ENCODE results near the gene ZNF141. TPM values are rescaled to one million over a fixed set of nuclear protein-coding genes. Genes with fewer than 3 reads are reported as not detected.

The ZNF141 gene
- total and polyA plus RNA-seq, 10 of the 15 experiments (the other 5 are each of a cell fraction or from before 2014, with no cell fraction given) = 3.9 to 25.2 (median 10.6) TPM

DNA sequence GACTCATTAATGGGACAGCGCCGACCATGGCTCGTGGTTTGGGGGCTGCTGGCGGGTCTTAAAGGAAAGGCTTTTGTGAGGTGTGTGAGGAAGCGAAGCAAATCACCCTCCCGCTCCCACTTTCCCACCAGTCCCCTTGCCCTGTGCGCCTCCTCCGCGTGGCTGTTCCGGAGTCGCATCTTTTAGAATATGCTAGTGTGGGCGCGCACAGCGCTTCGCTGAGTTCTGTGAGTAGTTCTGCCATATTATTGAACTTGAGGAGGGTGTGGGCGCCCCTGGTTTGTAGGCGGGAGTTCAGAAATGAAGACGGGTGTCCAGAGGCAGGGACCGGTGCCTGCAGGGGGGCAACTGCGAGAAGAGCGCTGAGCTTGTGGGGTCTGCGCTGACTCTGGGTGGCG lies 49.1 kb downstream of the ZNF141 start:
- ChIA-PET SMC1A (ENCODE audit: uncharacterized antibody, unreplicated experiment) (no interaction called here), POLR2A (no interaction called here), CTCF (no interaction called here), RAD21 (ENCODE audit: unreplicated experiment) (no interaction called here)
- intact Hi-C loops (cut with micrococcal nuclease; ENCODE audit: unreplicated experiment) = no loop called here
- no peaks in the 10 kb centered on the region for H3K36me3 ChIP-seq (ENCODE audit: control insufficient read depth in 2 of 2, insufficient read depth in 2 of 2, low read length in 1 of 2)
- in situ Hi-C loops (cut with MboI) = no loop called here
- ATAC-seq (no peak), FAIRE-seq (no peak), DNase-seq (ENCODE audit: low read depth, low spot score) (no peak)
- 82% methylated on average over 23 of the region's 23 CpGs for WGBS (ENCODE audit: insufficient coverage, insufficient replicate concordance, low lambda C conversion rate, missing lambda C conversion rate)
- no peak overlapping the region for H3K4me2 ChIP-seq (ENCODE audit: control insufficient read depth, insufficient read depth)
- H3K9ac ChIP-seq (ENCODE audit: control insufficient read depth, insufficient read depth, low read length) = no peak overlapping the region
- H3K4me1 ChIP-seq (ENCODE audit: control insufficient read depth, insufficient read depth, low read length) = no peaks in the 10 kb centered on the region
- H3K27ac ChIP-seq (ENCODE audit: control insufficient read depth, insufficient read depth) = no peak overlapping the region
- H3K4me3 ChIP-seq = no peak overlapping the region
- BruUV-seq (replicated peaks) = no TSS peak
- H2AFZ ChIP-seq (ENCODE audit: control insufficient read depth, low read depth, low read length) = no peak overlapping the region
- peaks cover 22% of the 10 kb centered on the region; the same call in 2 of the 3 replicates for H3K9me3 ChIP-seq (replicated peaks; ENCODE audit: control insufficient read depth, insufficient read depth, low read length)
- TF ChIP-seq, protein P1, sequence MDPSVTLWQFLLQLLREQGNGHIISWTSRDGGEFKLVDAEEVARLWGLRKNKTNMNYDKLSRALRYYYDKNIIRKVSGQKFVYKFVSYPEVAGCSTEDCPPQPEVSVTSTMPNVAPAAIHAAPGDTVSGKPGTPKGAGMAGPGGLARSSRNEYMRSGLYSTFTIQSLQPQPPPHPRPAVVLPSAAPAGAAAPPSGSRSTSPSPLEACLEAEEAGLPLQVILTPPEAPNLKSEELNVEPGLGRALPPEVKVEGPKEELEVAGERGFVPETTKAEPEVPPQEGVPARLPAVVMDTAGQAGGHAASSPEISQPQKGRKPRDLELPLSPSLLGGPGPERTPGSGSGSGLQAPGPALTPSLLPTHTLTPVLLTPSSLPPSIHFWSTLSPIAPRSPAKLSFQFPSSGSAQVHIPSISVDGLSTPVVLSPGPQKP (IDR thresholded peaks at IDR 0.05; ENCODE audit: low read depth, low read length) = no peak
- TF ChIP-seq NR2C1 (IDR thresholded peaks at IDR 0.05) (no peak), STAT3 (IDR thresholded peaks at IDR 0.05; ENCODE audit: low read depth, low read length) (no peak), PAX8 (IDR thresholded peaks at IDR 0.05) (no peak), STAT1 (conservative IDR thresholded peaks at IDR 0.05) (no peak), RELA (IDR thresholded peaks at IDR 0.05; ENCODE audit: borderline replicate concordance, partially characterized antibody) (no peak), NR2F1 (conservative IDR thresholded peaks at IDR 0.05) (no peak)
- no peaks in the 10 kb centered on the region for H3K79me2 ChIP-seq (ENCODE audit: control insufficient read depth, insufficient read depth, low read length)
- H3K27me3 ChIP-seq (replicated peaks in 1 of 2; ENCODE audit: control insufficient read depth in 2 of 2, insufficient read depth in 2 of 2, low read length in 1 of 2) = no peaks in the 10 kb centered on the region
- no peaks in the 10 kb centered on the region for H4K20me1 ChIP-seq (ENCODE audit: control insufficient read depth, insufficient read depth)

DNA sequence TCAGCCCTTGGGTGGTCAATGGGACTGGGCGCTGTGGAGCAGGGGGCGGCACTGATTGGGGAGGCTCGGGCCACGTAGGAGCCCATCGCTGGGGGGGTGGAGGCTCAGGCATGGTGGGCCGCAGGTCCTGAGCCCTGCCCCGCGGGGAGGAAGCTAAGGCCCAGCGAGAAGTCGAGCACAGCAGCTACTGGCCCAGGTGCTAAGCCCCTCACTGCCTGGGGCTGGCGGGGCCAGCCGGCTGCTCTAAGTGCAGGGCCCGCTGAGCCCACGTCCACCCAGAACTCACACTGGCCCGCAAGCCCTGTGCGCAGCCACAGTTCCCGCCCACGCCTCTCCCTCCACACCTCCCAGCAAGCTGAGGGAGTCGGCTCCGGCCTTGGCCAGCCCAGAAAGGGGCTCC lies 66.4 kb downstream of the ZNF141 start:
- H3K4me2 ChIP-seq (ENCODE audit: control insufficient read depth, insufficient read depth) = no peak overlapping the region
- no peak overlapping the region for H3K4me3 ChIP-seq
- 71% methylated on average over 17 of the region's 20 CpGs for WGBS (ENCODE audit: insufficient coverage, insufficient replicate concordance, low lambda C conversion rate, missing lambda C conversion rate)
- BruUV-seq (replicated peaks) = no TSS peak
- intact Hi-C loops (cut with micrococcal nuclease; ENCODE audit: unreplicated experiment) (no loop called here), in situ Hi-C loops (cut with MboI) (no loop called here)
- no peaks in the 10 kb centered on the region for H3K4me1 ChIP-seq (ENCODE audit: control insufficient read depth, insufficient read depth, low read length)
- DNase-seq (ENCODE audit: low read depth, low spot score) = no peak
- no peak overlapping the region for H3K9ac ChIP-seq (ENCODE audit: control insufficient read depth, insufficient read depth, low read length)
- no peak for ATAC-seq
- FAIRE-seq = no peak
- H3K27ac ChIP-seq (ENCODE audit: control insufficient read depth, insufficient read depth) = no peak overlapping the region
- ChIA-PET CTCF (no interaction called here), POLR2A (no interaction called here), RAD21 (ENCODE audit: unreplicated experiment) (no interaction called here), SMC1A (ENCODE audit: uncharacterized antibody, unreplicated experiment) (no interaction called here)
- no peaks in the 10 kb centered on the region for H3K27me3 ChIP-seq (replicated peaks in 1 of 2; ENCODE audit: control insufficient read depth in 2 of 2, insufficient read depth in 2 of 2, low read length in 1 of 2)
- no peaks in the 10 kb centered on the region for H4K20me1 ChIP-seq (ENCODE audit: control insufficient read depth, insufficient read depth)
- no peaks in the 10 kb centered on the region for H3K79me2 ChIP-seq (ENCODE audit: control insufficient read depth, insufficient read depth, low read length)
- H3K9me3 ChIP-seq (replicated peaks; ENCODE audit: control insufficient read depth, insufficient read depth, low read length) = peaks cover 6% of the 10 kb centered on the region; the same call in 2 of the 3 replicates
- no peaks in the 10 kb centered on the region for H3K36me3 ChIP-seq (ENCODE audit: control insufficient read depth in 2 of 2, insufficient read depth in 2 of 2, low read length in 1 of 2)
- H2AFZ ChIP-seq (ENCODE audit: control insufficient read depth, low read depth, low read length) = no peak overlapping the region
- TF ChIP-seq SREBF2 (IDR thresholded peaks at IDR 0.05; ENCODE audit: low read length) (no peak), NRF1 (conservative IDR thresholded peaks at IDR 0.05; ENCODE audit: low read depth, low read length) (no peak), ZZZ3 (IDR thresholded peaks at IDR 0.05; ENCODE audit: control insufficient read depth, insufficient read length, low read depth) (no peak)
- TF ChIP-seq, protein P2, sequence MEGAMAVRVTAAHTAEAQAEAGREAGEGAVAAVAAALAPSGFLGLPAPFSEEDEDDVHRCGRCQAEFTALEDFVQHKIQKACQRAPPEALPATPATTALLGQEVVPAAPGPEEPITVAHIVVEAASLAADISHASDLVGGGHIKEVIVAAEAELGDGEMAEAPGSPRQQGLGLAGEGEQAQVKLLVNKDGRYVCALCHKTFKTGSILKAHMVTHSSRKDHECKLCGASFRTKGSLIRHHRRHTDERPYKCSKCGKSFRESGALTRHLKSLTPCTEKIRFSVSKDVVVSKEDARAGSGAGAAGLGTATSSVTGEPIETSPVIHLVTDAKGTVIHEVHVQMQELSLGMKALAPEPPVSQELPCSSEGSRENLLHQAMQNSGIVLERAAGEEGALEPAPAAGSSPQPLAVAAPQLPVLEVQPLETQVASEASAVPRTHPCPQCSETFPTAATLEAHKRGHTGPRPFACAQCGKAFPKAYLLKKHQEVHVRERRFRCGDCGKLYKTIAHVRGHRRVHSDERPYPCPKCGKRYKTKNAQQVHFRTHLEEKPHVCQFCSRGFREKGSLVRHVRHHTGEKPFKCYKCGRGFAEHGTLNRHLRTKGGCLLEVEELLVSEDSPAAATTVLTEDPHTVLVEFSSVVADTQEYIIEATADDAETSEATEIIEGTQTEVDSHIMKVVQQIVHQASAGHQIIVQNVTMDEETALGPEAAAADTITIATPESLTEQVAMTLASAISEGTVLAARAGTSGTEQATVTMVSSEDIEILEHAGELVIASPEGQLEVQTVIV (IDR thresholded peaks at IDR 0.05; ENCODE audit: borderline replicate concordance, partially characterized antibody) = no peak
- TF ChIP-seq, protein P3, sequence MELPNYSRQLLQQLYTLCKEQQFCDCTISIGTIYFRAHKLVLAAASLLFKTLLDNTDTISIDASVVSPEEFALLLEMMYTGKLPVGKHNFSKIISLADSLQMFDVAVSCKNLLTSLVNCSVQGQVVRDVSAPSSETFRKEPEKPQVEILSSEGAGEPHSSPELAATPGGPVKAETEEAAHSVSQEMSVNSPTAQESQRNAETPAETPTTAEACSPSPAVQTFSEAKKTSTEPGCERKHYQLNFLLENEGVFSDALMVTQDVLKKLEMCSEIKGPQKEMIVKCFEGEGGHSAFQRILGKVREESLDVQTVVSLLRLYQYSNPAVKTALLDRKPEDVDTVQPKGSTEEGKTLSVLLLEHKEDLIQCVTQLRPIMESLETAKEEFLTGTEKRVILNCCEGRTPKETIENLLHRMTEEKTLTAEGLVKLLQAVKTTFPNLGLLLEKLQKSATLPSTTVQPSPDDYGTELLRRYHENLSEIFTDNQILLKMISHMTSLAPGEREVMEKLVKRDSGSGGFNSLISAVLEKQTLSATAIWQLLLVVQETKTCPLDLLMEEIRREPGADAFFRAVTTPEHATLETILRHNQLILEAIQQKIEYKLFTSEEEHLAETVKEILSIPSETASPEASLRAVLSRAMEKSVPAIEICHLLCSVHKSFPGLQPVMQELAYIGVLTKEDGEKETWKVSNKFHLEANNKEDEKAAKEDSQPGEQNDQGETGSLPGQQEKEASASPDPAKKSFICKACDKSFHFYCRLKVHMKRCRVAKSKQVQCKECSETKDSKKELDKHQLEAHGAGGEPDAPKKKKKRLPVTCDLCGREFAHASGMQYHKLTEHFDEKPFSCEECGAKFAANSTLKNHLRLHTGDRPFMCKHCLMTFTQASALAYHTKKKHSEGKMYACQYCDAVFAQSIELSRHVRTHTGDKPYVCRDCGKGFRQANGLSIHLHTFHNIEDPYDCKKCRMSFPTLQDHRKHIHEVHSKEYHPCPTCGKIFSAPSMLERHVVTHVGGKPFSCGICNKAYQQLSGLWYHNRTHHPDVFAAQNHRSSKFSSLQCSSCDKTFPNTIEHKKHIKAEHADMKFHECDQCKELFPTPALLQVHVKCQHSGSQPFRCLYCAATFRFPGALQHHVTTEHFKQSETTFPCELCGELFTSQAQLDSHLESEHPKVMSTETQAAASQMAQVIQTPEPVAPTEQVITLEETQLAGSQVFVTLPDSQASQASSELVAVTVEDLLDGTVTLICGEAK (IDR thresholded peaks at IDR 0.05; ENCODE audit: borderline replicate concordance) = no peak
